ENCODE results near the gene NR2F2. TPM values are rescaled to one million over a fixed set of nuclear protein-coding genes. Genes with fewer than 3 reads are reported as not detected.
A peak's percentile ranks its signal among the peaks of the same experiment; 100 is the strongest.

NR2F2 gene
- total RNA-seq, 6 donors from 2014 or later: 10.8 to 64.7 (median 30.1) TPM

DNA sequence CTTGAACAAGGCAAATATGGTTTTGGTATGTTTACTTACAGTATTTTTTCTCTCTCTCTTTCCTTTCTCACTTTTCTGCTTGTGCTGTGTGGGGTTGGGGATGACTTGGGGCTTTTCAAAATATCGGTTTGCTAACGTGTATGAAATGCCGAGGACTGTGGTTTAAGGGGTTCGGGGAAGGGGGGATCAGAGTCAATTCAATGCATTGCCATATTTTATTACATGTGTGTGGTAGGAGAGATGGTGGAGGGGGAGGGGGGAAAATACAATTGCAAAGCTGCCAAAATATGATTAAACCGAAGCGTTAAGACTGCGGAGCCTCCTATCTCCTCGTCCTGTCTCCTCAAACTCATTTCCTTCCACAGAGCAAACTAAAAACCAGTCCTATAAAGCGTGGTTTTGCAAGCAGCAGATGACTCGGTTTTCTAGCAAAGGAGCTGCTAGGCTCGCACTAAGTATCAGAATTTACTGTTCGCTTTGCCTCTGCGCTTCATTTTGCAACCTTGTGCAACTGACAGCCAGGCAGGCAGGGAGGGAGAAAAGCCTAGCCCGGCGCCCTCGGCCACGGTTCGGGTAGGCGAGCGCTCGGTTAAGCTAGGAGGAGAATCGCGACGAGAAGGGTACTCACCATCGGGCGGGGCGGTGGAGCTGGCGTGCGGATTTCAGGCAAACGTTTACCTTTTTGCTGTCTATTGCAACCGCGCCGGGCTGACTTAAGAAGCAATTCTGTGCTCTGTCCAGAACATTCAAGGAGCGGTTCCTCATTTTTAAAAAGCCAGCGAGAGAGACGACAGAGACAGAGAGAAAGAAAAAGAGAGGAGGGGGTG, 4.0 kb upstream of the NR2F2 start:
- TF ChIP-seq CTCF (IDR thresholded peaks at IDR 0.05): no peak
- no peak for TF ChIP-seq POLR2A (IDR thresholded peaks at IDR 0.05)
- TF ChIP-seq POLR2AphosphoS5 (IDR thresholded peaks at IDR 0.05): no peak
- no peak for TF ChIP-seq EP300 (IDR thresholded peaks at IDR 0.05)
- H3K36me3 ChIP-seq: no peaks in the 10 kb centered on the region
- H3K4me3 ChIP-seq: peak overlapping the region; percentile 32 to 55 (median 48)
- ATAC-seq (ENCODE audit: low FRiP score in 2 of 2) (peak; percentile 7 to 29), DNase-seq (peak in 1 of 2 donors; percentile 85)
- 2 to 3% methylated on average over 34 to 36 of the region's 36 CpGs for WGBS, 2 donors
- peaks cover 0 to 19% (median 5%) of the 10 kb centered on the region in 4 donors for H3K27me3 ChIP-seq
- H3K9me3 ChIP-seq: no peaks in the 10 kb centered on the region
- H3K4me1 ChIP-seq: peaks cover 5 to 22% (median 11%) of the 10 kb centered on the region in 4 donors
- peak overlapping the region; percentile 48 to 93 (median 91) for H3K27ac ChIP-seq

DNA sequence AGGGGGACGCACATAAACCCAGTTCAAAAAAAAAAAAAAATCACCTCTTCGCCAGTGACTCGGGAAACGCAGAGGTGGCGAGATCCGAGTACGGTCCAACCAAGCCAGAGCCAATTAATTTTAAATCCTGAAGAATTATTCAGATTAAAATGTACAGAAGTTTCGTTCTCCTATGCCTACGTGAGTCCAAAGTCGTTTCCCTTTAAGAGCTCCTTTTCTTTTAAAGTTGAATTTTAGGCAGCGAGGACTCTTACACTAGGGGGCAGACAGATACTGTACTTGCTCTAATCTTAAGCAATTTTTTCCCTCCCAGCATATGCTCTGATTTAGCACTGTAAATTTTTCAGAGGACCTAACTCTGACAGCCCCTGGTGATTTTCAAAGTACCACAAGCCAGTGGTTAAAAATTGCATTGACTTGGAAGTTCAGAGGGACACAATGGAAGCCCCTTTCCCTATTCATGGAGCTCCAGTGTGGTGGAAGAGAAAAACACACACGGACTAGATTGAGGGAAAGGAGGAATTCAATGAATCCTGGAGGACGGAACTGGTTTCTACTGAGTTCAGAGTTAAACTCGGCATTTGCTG, 3.3 kb upstream of the NR2F2 start:
- H3K4me1 ChIP-seq: peaks cover 1 to 15% (median 9%) of the 10 kb centered on the region in 4 donors
- DNase-seq: no peak
- TF ChIP-seq EP300 (IDR thresholded peaks at IDR 0.05) (no peak), CTCF (IDR thresholded peaks at IDR 0.05) (peak; percentile 44 to 72 (median 62))
- H3K9me3 ChIP-seq: no peaks in the 10 kb centered on the region
- 7 to 14% methylated on average over 14 of the region's 14 CpGs for WGBS, 2 donors
- peak overlapping the region; percentile 32 to 55 (median 48) for H3K4me3 ChIP-seq
- H3K36me3 ChIP-seq: no peaks in the 10 kb centered on the region
- H3K27ac ChIP-seq: peak overlapping the region; percentile 48 to 93 (median 91)
- H3K27me3 ChIP-seq: peaks cover 0 to 13% (median 6%) of the 10 kb centered on the region in 4 donors
- peak; percentile 69 to 75 for ATAC-seq (ENCODE audit: low FRiP score in 2 of 2)

DNA sequence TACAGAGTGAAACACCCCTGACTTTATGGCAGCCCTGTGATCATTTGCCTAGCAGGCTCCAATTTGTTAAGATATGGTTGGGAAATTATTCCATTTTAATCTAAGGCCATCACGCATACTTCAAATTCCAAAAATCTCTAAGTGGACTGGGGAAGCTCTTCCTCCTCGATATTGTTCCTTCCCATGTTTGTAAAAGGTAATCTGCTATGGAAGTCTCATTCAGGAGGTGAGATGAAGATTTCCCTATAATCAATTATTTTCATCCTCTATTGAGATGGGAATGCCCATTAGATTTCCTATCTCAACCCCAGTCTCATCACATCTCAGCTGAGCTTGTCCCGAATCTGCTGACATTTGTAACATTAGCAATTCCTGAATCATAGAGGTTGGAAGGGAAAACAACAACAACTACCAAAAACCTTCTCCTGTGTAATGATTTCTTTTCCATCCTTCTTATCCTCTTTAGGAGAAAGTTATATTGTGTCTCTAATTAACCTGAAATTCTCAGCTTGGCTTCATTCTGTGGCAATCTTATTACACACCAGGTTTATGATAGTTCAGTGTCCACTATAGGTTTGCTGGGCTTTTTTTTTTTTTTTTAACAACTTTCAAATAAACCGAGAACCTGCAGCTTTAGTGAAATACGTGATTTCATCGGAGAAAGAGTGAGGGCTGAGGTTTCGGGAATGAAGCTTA, 2.2 kb upstream of the NR2F2 start:
- Histone ChIP-seq H3K4me1 (peaks cover 0 to 13% (median 6%) of the 10 kb centered on the region in 4 donors), H3K9me3 (no peaks in the 10 kb centered on the region), H3K27me3 (peaks cover 0 to 9% (median 6%) of the 10 kb centered on the region in 4 donors), H3K27ac (peak overlapping the region; percentile 48 to 93 (median 88)), H3K36me3 (no peaks in the 10 kb centered on the region), H3K4me3 (peak overlapping the region in 3 of 4 donors; percentile 42 to 67 (median 55))
- TF ChIP-seq EP300 (IDR thresholded peaks at IDR 0.05) (no peak), POLR2A (IDR thresholded peaks at IDR 0.05) (no peak), CTCF (IDR thresholded peaks at IDR 0.05) (no peak), POLR2AphosphoS5 (IDR thresholded peaks at IDR 0.05) (no peak)
- 51 to 57% methylated on average over 7 of the region's 7 CpGs for WGBS, 2 donors
- ATAC-seq (ENCODE audit: low FRiP score in 2 of 2) (no peak), DNase-seq (no peak)

GRCh38 chr15:96328877-96329195, 1.7 kb upstream of the NR2F2 start:
- TF ChIP-seq CTCF (IDR thresholded peaks at IDR 0.05) (no peak), EP300 (IDR thresholded peaks at IDR 0.05) (no peak), POLR2AphosphoS5 (IDR thresholded peaks at IDR 0.05) (no peak), POLR2A (IDR thresholded peaks at IDR 0.05) (no peak)
- H3K27me3 ChIP-seq: peaks cover 0 to 8% (median 6%) of the 10 kb centered on the region in 4 donors
- H3K4me1 ChIP-seq: peaks cover 0 to 18% (median 6%) of the 10 kb centered on the region in 4 donors
- peak overlapping the region; percentile 73 to 93 (median 88) for H3K27ac ChIP-seq
- no peak for DNase-seq
- H3K9me3 ChIP-seq: no peaks in the 10 kb centered on the region
- H3K4me3 ChIP-seq: peak overlapping the region in 1 of 4 donors; percentile 67
- no peak for ATAC-seq (ENCODE audit: low FRiP score in 2 of 2)
- 66 to 67% methylated on average over 2 of the region's 2 CpGs for WGBS, 2 donors
- no peaks in the 10 kb centered on the region for H3K36me3 ChIP-seq
